HG03571 (cell line): Measurements from ENCODE around the gene ERC1.

Experiments
- ATAC-seq: cut with Tn5 transposase; IDR thresholded peaks from one replicate; pipeline ENCODE4 v1.9.1; 2021; ENCODE audit not compliant: unreplicated experiment

Gene ERC1

GRCh38 chr12:1501695-1502378 lies 510.8 kb downstream of the ERC1 start:
- no peak for ATAC-seq

GRCh38 chr12:1502379-1502720 lies 511.3 kb downstream of the ERC1 start:
- ATAC-seq, result no peak

GRCh38 chr12:1502831-1503230 lies 511.8 kb downstream of the ERC1 start:
- no peak for ATAC-seq

- no peak for ATAC-seq
Observed at GRCh38 chr12:1503281-1503711, 512.3 kb downstream of the ERC1 start.

GRCh38 chr12:1504304-1504894 lies 513.4 kb downstream of the ERC1 start:
- ATAC-seq, result no peak

GRCh38 chr12:1504895-1505311 lies 513.9 kb downstream of the ERC1 start:
- ATAC-seq, result no peak

- ATAC-seq, result no peak
Observed at GRCh38 chr12:1505576-1505975, 514.6 kb downstream of the ERC1 start.

- no peak for ATAC-seq
Observed at GRCh38 chr12:1507308-1507707, 516.3 kb downstream of the ERC1 start.

- ATAC-seq, result no peak
Observed at GRCh38 chr12:1509413-1510052, 518.5 kb downstream of the ERC1 start.

GRCh38 chr12:1510056-1510812 lies 519.2 kb downstream of the ERC1 start:
- ATAC-seq, result no peak

- no peak for ATAC-seq
Observed at GRCh38 chr12:1515010-1515409, 524.0 kb downstream of the ERC1 start.

GRCh38 chr12:1515428-1515827 lies 524.4 kb downstream of the ERC1 start:
- no peak for ATAC-seq

GRCh38 chr12:1517007-1517406 lies 526.0 kb downstream of the ERC1 start:
- no peak for ATAC-seq

- no peak for ATAC-seq
Observed at GRCh38 chr12:1517734-1518525, 526.9 kb downstream of the ERC1 start.

- ATAC-seq, result no peak
Observed at GRCh38 chr12:1518591-1519516, 527.8 kb downstream of the ERC1 start.

GRCh38 chr12:1519642-1520041 lies 528.6 kb downstream of the ERC1 start:
- no peak for ATAC-seq

GRCh38 chr12:1523046-1523445 lies 532.0 kb downstream of the ERC1 start:
- ATAC-seq, result no peak

- ATAC-seq, result no peak
Observed at GRCh38 chr12:1523558-1524050, 532.6 kb downstream of the ERC1 start.

- ATAC-seq, result no peak
Observed at GRCh38 chr12:1525858-1526257, 534.8 kb downstream of the ERC1 start.

GRCh38 chr12:1527789-1528188 lies 536.8 kb downstream of the ERC1 start:
- no peak for ATAC-seq
